H7 (cell line): ENCODE measurements around the gene KRT78. TPM values are rescaled to one million over a fixed set of nuclear protein-coding genes. Genes with fewer than 3 reads are reported as not detected.

Source experiments
- DNase-seq: peaks from one replicate; pipeline ENCODE4 v3.0.0; 2012
- H3K27me3 ChIP-seq: 2 replicates; pipeline ENCODE4 v1.6.0; 2011; ENCODE audit warnings: mild to moderate bottlenecking, low read length; ENCODE audit not compliant: control insufficient read depth, insufficient read depth
- H3K36me3 ChIP-seq: replicated peaks from 2 replicates; pipeline ENCODE4 v1.5.1; 2011; ENCODE audit warnings: low read length; ENCODE audit not compliant: control insufficient read depth, insufficient read depth
- H3K4me3 ChIP-seq: 2 replicates; pipeline ENCODE4 v1.5.1; 2011; ENCODE audit warnings: low read depth, mild to moderate bottlenecking, control low read depth, low read length, moderate library complexity; ENCODE audit not compliant: insufficient read depth
- total RNA-seq: library from RNA; depleted of rRNA; stranded (reverse); fragments of >200 nt; shearing (Covaris generic); gene quantifications from 2 replicates; pipeline ENCODE4 v1.2.3, GENCODE V29; 2014; rRNA removed

The KRT78 gene
- total RNA-seq, 1 experiment from 2014 or later: not detected

- Histone ChIP-seq H3K27me3 (no peaks in the 10 kb centered on the region), H3K36me3 (no peaks in the 10 kb centered on the region)
- no peak for DNase-seq
Observed at GRCh38 chr12:52788192-52788875, 60.5 kb downstream of the KRT78 start.

More at GRCh38 chr12:52788192-52788875, 60.5 kb downstream of the KRT78 start:
- H3K4me3 ChIP-seq: no peak overlapping the region

Other genes starting within 250 kb of the KRT78 start
- not detected in 2 replicates for gene KRT72, start 247.5 kb downstream of the KRT78 start, total RNA-seq
- gene KRT73, start 230.4 kb downstream of the KRT78 start, total RNA-seq: not detected in 2 replicates
- gene KRT2, start 196.8 kb downstream of the KRT78 start, total RNA-seq: not detected in 2 replicates
- not detected in 2 replicates for gene KRT1, start 168.6 kb downstream of the KRT78 start, total RNA-seq
- not detected in 2 replicates for gene KRT77, start 145.5 kb downstream of the KRT78 start, total RNA-seq
- not detected in 2 replicates for gene KRT76, start 71.6 kb downstream of the KRT78 start, total RNA-seq
- not detected in 2 replicates for gene KRT3, start 52.9 kb downstream of the KRT78 start, total RNA-seq
- not detected in 2 replicates for gene KRT4, start 34.9 kb downstream of the KRT78 start, total RNA-seq
- gene KRT79, start 14.7 kb downstream of the KRT78 start, total RNA-seq: not detected in 2 replicates
- 318 and 445 TPM in 2 replicates for gene KRT8, start 56.1 kb upstream of the KRT78 start, total RNA-seq
- 578 and 613 TPM in 2 replicates for gene KRT18, start 100.1 kb upstream of the KRT78 start, total RNA-seq
- gene EIF4B, start 157.5 kb upstream of the KRT78 start, total RNA-seq: 581 and 770 TPM in 2 replicates
- gene TNS2, start 201.1 kb upstream of the KRT78 start, total RNA-seq: 7.6 and 8.7 TPM in 2 replicates
- gene SPRYD3, start 230.4 kb upstream of the KRT78 start, total RNA-seq: 8.3 and 8.7 TPM in 2 replicates
- gene IGFBP6, start 248.7 kb upstream of the KRT78 start, total RNA-seq: 10.8 and 17.5 TPM in 2 replicates